SU-DHL-6 (cell line): ENCODE measurements around the gene CCDC85A.

Experiments used
- H2AFZ ChIP-seq: fragments of 200-600 bp; sonication (generic); 2 replicates; pipeline ENCODE4 v1.6.1; 2014; ENCODE audit warnings: low read depth, mild to moderate bottlenecking, moderate library complexity, mixed read lengths, antibody characterized with exemption, low read length; ENCODE audit not compliant: severe bottlenecking
- H3F3A ChIP-seq: fragments of 200-600 bp; shearing (Covaris generic); 2 replicates; pipeline ENCODE4 v1.6.0; 2016; ENCODE audit warnings: antibody characterized with exemption, mild to moderate bottlenecking; ENCODE audit not compliant: insufficient read depth
- H3K27ac ChIP-seq: fragments of 200-600 bp; sonication (generic); 2 replicates; pipeline ENCODE4 v1.5.1; 2016; ENCODE audit warnings: low read depth, mild to moderate bottlenecking, low read length, moderate library complexity, mixed read lengths
- H3K27me3 ChIP-seq: fragments of 200-600 bp; sonication (generic), shearing (Covaris generic); 2 replicates; pipeline ENCODE4 v1.6.0; 2014; ENCODE audit warnings: mild to moderate bottlenecking, low read length
- H3K36me3 ChIP-seq: fragments of 200-600 bp; sonication (generic); 2 replicates; pipeline ENCODE4 v1.6.1; 2014; ENCODE audit warnings: mild to moderate bottlenecking, low read length, mixed read lengths
- H3K4me2 ChIP-seq: fragments of 300-600, 200-600 bp; shearing (Covaris generic), sonication (generic); 2 replicates; pipeline ENCODE4 v1.6.0; 2014; ENCODE audit warnings: low read length, low read depth, mild to moderate bottlenecking; ENCODE audit not compliant: poor library complexity, severe bottlenecking
- H3K4me3 ChIP-seq: fragments of 200-600 bp; sonication (generic); 2 replicates; pipeline ENCODE4 v1.5.1; 2014; ENCODE audit warnings: antibody characterized with exemption, low read length, mild to moderate bottlenecking, mixed read lengths; ENCODE audit not compliant: insufficient read depth, poor library complexity, severe bottlenecking
- H3K79me2 ChIP-seq: fragments of 200-600 bp; sonication (generic); 2 replicates; pipeline ENCODE4 v1.6.1; 2014; ENCODE audit warnings: mild to moderate bottlenecking, low read length, moderate library complexity; ENCODE audit not compliant: insufficient read depth
- H3K9ac ChIP-seq: fragments of 200-600 bp; sonication (generic); 2 replicates; pipeline ENCODE4 v1.7.0; 2014; ENCODE audit warnings: mild to moderate bottlenecking, low read length
- H3K9me2 ChIP-seq: fragments of 200-600 bp; sonication (generic); replicated peaks from 2 replicates; pipeline ENCODE4 v1.6.1; 2014; ENCODE audit warnings: low read length; ENCODE audit not compliant: insufficient read depth
- H3K9me3 ChIP-seq: fragments of 200-600 bp; sonication (generic); 2 replicates; pipeline ENCODE4 v1.6.1; 2014; ENCODE audit warnings: low read length, mixed read lengths; ENCODE audit not compliant: insufficient read depth
- H4K20me1 ChIP-seq: fragments of 200-600 bp; sonication (generic); 2 replicates; pipeline ENCODE4 v1.6.1; 2014; ENCODE audit warnings: low read depth, mild to moderate bottlenecking, antibody characterized with exemption, low read length, moderate library complexity, mixed read lengths
- CTCF ChIP-seq: fragments of 200-600 bp; sonication (generic); IDR thresholded peaks from one replicate; pipeline ENCODE4 v1.5.1; 2017; ENCODE audit warnings: antibody characterized with exemption, mild to moderate bottlenecking, low read length, moderate library complexity; ENCODE audit not compliant: insufficient read depth, poor library complexity, severe bottlenecking
- EZH2phosphoT487 ChIP-seq: fragments of 200-600 bp; sonication (generic), shearing (Covaris generic); conservative IDR thresholded peaks from 2 replicates; pipeline ENCODE4 v1.6.1; 2018; ENCODE audit warnings: mild to moderate bottlenecking, antibody characterized with exemption, low read length, moderate library complexity, mixed read lengths

Gene CCDC85A

GRCh38 chr2:56199492-56199891, 15.7 kb downstream of the CCDC85A start:
- no peaks in the 10 kb centered on the region for H3K36me3 ChIP-seq
- H3F3A ChIP-seq = no peaks in the 10 kb centered on the region
- no peak overlapping the region for H3K27ac ChIP-seq
- H3K27me3 ChIP-seq = no peaks in the 10 kb centered on the region
- H3K4me3 ChIP-seq = no peak overlapping the region
- no peaks in the 10 kb centered on the region for H3K79me2 ChIP-seq
- no peak overlapping the region for H3K9ac ChIP-seq
- no peaks in the 10 kb centered on the region for H4K20me1 ChIP-seq
- no peak for TF ChIP-seq EZH2phosphoT487
- no peak for TF ChIP-seq CTCF
- no peak overlapping the region for H2AFZ ChIP-seq
- no peaks in the 10 kb centered on the region for H3K9me3 ChIP-seq
- no peaks in the 10 kb centered on the region for H3K9me2 ChIP-seq
- no peak overlapping the region for H3K4me2 ChIP-seq

- Histone ChIP-seq H2AFZ (no peak overlapping the region), H3K79me2 (no peaks in the 10 kb centered on the region), H3K9ac (no peak overlapping the region), H4K20me1 (no peaks in the 10 kb centered on the region), H3K4me3 (no peak overlapping the region), H3K36me3 (no peaks in the 10 kb centered on the region), H3K9me3 (no peaks in the 10 kb centered on the region), H3K4me2 (no peak overlapping the region), H3K27me3 (no peaks in the 10 kb centered on the region), H3K27ac (no peak overlapping the region), H3K9me2 (no peaks in the 10 kb centered on the region), H3F3A (no peaks in the 10 kb centered on the region)
- no peak for TF ChIP-seq EZH2phosphoT487
These were observed 18.8 kb downstream of the CCDC85A start for GRCh38 chr2:56202381-56203121.

- TF ChIP-seq EZH2phosphoT487 (no peak), CTCF (no peak)
- H3K36me3 ChIP-seq = no peaks in the 10 kb centered on the region
- H3K27me3 ChIP-seq = no peaks in the 10 kb centered on the region
- H3K79me2 ChIP-seq = no peaks in the 10 kb centered on the region
- no peak overlapping the region for H3K9ac ChIP-seq
- H3K4me2 ChIP-seq = no peak overlapping the region
- no peaks in the 10 kb centered on the region for H3F3A ChIP-seq
- no peak overlapping the region for H2AFZ ChIP-seq
- H3K9me3 ChIP-seq = no peaks in the 10 kb centered on the region
- no peak overlapping the region for H3K4me3 ChIP-seq
- no peak overlapping the region for H3K27ac ChIP-seq
- H3K9me2 ChIP-seq = no peaks in the 10 kb centered on the region
- no peaks in the 10 kb centered on the region for H4K20me1 ChIP-seq
These were observed 20.8 kb downstream of the CCDC85A start for GRCh38 chr2:56204556-56204955.

- no peaks in the 10 kb centered on the region for H3K9me3 ChIP-seq
- no peak overlapping the region for H2AFZ ChIP-seq
- H3K9ac ChIP-seq = no peak overlapping the region
- H4K20me1 ChIP-seq = no peaks in the 10 kb centered on the region
- TF ChIP-seq CTCF = no peak
- TF ChIP-seq EZH2phosphoT487 = no peak
- no peak overlapping the region for H3K4me2 ChIP-seq
- no peak overlapping the region for H3K27ac ChIP-seq
- no peak overlapping the region for H3K4me3 ChIP-seq
- no peaks in the 10 kb centered on the region for H3F3A ChIP-seq
- no peaks in the 10 kb centered on the region for H3K36me3 ChIP-seq
- no peaks in the 10 kb centered on the region for H3K9me2 ChIP-seq
- H3K79me2 ChIP-seq = no peaks in the 10 kb centered on the region
- H3K27me3 ChIP-seq = no peaks in the 10 kb centered on the region
These were observed 22.5 kb downstream of the CCDC85A start for GRCh38 chr2:56206250-56206649.
